Left lobe of liver (tissue), 2 donors: Measurements from ENCODE around the gene MTARC1. TPM values are rescaled to one million over a fixed set of nuclear protein-coding genes. Genes with fewer than 3 reads are reported as not detected.
A peak's percentile ranks its signal among the peaks of the same experiment; 100 is the strongest.

Experiments used
- ATAC-seq: fragments of 200-7000 bp; cut with Tn5 transposase; one replicate; pipeline ENCODE4 v1.9.1; 2020; ENCODE audit warnings: mild to moderate bottlenecking, moderate library complexity
- DNase-seq: peaks from one replicate; pipeline ENCODE4 v3.0.0-alpha.2; 2020; ENCODE audit warnings: low spot score
- total RNA-seq: library from RNA; stranded (reverse); gene quantifications from one replicate; pipeline ENCODE4 v1.2.1, GENCODE V29; 2021
- donor health status: DM: no; HTN: no; CAD: no; lungs with moderate emphysema.
- donor health status: DM: no; HTN: yes; CAD: no.

The MTARC1 gene
- total RNA-seq = 77.4 TPM

DNA sequence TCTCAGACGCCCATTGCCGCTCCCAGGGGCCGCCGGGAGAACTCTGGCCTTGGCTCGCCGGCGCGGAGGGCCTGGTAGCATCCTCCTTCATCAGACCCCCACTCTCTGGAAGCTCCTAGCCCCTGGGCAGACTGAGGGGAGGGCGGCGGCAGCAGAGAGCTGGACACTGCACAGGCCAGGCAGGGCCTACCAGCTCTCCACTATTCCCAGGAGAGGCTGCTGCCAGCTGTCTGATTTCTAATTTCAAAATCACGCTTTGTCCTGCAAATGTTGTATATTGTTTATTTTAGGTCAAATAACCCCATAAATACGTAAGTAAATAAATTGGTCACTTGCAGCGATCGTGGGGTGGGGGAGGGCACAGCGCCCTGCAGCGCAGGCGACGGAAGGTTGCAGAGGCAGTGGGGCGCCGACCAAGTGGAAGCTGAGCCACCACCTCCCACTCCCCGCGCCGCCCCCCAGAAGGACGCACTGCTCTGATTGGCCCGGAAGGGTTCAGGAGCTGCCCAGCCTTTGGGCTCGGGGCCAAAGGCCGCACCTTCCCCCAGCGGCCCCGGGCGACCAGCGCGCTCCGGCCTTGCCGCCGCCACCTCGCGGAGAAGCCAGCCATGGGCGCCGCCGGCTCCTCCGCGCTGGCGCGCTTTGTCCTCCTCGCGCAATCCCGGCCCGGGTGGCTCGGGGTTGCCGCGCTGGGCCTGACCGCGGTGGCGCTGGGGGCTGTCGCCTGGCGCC is at the start of gene MTARC1:
TSS of gene MTARC1 (plus strand) at position 577 of the 732 bp plus-strand sequence. CDS start at position 609, 32 bp downstream.
- ATAC-seq (peak; percentile 73), DNase-seq (peak; percentile 98)

DNA sequence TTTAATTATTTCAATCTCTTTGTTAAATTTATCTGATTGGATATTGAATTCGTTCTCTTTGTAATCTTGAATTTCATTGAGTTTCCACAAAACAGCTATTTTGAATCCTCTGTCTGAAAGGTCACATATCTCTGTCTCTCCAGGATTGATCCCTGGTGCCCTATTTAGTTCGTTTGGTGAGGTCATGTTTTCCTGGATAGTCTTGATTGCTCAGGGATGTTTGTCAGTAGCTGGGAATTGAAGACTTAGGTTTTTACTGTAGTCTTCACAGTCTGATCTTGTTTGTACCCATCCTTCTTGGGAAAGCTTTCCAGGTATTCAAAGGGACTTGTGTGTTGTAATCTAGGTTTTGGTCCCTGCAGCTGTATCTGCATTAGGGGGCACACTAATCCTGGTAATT is 45.4 kb upstream of the MTARC1 start:
- DNase-seq (no peak), ATAC-seq (peak; percentile 33)

- DNase-seq (no peak), ATAC-seq (peak; percentile 50)
Measured at GRCh38 chr1:220741825-220742224, 44.9 kb upstream of the MTARC1 start.

DNA sequence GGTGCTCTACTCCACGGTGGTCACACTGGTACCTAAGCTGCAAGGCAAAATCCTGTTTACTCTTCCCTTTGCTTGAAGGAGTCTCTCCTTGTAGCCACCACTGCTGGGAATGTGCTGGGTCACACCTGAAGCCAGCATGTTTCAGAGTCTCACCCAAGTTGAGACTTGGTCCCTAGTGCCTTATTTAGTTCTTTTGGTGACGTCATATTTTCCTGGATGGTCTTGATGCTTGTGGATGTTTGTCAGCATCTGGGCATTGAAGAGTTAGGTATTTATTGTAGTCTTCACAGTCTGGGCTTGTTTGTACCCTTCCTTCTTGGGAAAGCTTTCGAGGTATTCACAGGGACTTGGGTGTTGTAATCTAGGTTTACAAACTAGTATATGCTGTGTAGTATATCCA is 44.2 kb upstream of the MTARC1 start:
- no peak for DNase-seq
- no peak for ATAC-seq

- DNase-seq = no peak
- ATAC-seq = no peak
Measured at GRCh38 chr1:220746851-220747250, 39.9 kb upstream of the MTARC1 start.

- DNase-seq = no peak
- peak; percentile 3 for ATAC-seq
Measured at GRCh38 chr1:220747437-220748088, 39.1 kb upstream of the MTARC1 start.

- DNase-seq (peak; percentile 97), ATAC-seq (peak; percentile 87)
Measured at GRCh38 chr1:220748089-220748934, 38.4 kb upstream of the MTARC1 start, which contains the start of gene MTARC2. Gene MTARC2 (plus strand): TSS chr1:220748322. CDS start chr1:220748532, 210 bp downstream.

DNA sequence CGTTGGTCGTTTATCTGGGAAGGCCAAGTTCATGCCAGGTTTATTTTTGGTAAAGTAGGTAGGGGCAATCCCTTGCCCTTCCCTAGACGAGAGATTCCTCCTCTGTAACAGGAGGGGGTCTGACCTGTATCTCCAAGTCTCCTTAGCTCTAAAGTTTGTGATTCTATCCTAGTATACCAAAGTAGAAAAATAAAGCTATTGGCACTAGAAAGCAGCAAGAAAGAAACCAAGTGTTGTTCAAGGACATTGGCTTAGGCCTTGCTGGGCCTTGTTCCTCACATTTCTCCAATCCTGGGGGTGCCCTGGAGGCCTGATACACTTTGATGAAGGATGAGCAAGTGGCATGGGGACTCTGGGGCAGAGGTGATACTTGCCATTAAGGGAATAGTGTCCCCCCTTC is 37.8 kb upstream of the MTARC1 start:
- DNase-seq = peak; percentile 21
- no peak for ATAC-seq

- ATAC-seq (no peak), DNase-seq (peak; percentile 41)
Measured at GRCh38 chr1:220750131-220750515, 36.6 kb upstream of the MTARC1 start.

- ATAC-seq (peak; percentile 61), DNase-seq (peak; percentile 75)
Measured at GRCh38 chr1:220751111-220751510, 35.6 kb upstream of the MTARC1 start.

DNA sequence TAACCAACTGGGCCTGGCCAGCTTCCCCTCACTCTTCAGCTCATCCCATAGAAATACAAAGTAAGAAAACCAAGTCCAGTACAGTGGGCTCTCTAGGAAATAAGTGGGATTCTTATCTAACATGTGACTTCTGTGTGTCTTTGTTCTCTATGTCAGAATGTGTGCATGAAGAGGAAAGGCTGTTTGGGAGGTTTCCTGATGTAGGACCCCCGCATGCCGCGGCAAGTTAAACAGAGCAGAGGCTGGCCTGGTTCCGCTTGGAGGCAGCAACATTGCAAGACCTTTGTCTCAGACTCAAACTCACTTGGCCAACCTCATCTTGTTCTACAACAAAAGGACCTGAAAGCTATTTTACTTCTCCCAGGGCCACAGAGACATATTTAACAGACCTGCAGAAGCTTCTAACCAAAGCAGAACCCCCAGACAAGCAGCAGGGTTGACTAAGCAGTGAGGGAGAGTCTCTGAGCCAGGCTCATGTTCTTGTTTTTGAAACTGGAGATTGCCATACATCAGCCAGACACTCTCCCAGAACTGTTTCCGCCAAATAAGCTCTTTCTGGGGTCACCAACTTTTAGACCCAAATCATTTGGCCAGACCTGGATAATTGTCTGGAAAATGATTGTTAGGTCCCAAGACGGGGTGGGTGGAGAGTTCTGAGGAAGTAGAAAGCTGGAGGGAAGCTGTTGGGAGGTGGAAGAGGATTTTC is 32.3 kb upstream of the MTARC1 start:
- peak; percentile 33 for DNase-seq
- ATAC-seq = no peak

- DNase-seq (peak; percentile 14), ATAC-seq (no peak)
Measured at GRCh38 chr1:220754918-220755295, 31.8 kb upstream of the MTARC1 start.

DNA sequence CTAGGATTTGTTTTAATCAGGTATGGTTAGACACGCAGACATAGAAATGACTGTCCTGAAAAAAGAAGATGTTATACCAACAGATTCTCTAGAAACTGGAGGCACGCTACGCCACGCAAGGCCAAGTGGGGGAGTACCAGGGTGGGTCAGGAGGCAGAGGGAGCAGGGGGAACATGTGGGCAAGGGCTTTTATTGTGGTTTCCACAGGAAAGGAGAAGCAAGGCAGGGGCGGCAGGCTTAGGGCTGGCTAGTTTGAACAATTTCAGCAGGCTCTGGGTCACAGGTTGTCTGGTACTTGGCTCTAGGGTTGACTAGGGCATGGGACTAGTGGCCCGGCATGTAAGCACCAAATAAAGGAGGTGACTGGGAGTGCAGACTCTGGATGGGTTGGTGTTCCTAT is 31.4 kb upstream of the MTARC1 start:
- DNase-seq (peak; percentile 23), ATAC-seq (no peak)

DNA sequence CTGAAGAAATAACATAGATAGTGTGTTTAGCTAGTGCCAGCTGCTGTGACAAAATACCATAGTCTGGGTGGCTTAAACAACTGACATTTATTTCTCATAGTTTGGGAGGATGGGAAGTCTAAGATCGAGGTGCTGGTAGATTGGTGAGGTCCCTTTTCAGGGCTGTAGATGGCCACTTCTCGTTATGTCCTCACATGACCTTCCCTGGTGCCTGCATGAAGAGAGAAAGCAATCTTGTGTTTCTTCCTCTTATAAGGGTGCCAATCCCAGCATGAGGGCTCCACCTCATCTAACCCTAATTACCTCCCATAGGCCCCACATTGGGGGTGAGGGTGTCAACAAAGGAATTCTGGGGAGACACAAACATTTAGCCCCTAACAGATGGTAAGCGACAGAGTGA is 29.3 kb upstream of the MTARC1 start:
- ATAC-seq = no peak
- no peak for DNase-seq

DNA sequence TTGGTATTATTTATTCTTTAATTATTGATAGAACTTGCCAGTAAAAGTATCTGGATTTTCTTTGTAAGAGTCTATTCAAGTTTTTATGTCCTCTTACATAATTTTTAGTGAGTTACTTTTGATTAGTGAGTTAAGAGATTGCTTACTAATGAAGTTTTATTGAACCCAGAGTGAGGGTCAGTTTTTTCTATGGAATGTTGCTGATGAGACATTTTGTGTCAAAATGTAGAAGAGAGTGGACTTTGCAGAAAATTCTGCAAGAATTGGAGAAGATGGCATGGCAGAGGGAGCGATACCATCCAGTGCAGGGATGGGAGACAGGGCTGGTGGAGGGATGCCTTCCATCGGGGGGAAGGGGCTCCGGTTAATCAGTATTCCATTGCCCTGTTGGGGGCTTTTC is 27.6 kb upstream of the MTARC1 start:
- ATAC-seq (no peak), DNase-seq (no peak)

DNA sequence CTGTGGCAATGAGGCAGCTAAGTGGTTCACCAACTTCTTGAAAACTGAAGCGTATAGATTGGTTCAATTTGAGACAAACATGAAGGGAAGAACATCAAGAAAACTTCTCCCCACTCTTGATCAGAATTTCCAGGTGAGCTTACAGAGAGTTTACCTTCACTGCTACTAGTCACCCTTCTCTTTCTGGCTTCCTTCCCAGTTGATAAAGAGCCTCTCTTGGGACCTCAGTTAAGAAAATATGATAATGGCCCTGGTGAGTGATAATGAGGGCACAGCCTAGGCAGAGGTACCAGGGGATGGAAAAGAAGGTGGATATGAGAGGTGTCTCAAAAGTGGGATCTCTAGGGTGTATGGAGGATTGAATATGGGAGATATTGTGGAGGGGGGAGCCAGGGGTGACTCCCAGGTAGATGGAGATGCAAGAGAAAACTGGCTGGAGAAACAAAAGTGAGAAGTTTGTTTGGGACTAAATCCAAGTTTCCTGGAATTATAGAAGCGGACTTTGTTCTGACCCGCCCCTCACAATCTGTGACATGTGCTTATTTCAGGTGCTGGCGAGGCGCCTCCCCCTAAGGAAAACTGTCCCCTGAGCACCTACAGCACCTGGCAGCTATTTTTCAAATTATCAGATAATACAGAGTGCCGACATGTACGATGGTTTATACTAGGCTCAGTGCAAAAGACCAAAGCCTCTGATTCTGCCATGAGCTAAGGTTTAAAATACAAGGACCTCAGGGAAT is 24.9 kb upstream of the MTARC1 start:
- ATAC-seq (peak; percentile 82), DNase-seq (peak; percentile 83)

- ATAC-seq (no peak), DNase-seq (no peak)
Measured at GRCh38 chr1:220764757-220765156, 22.0 kb upstream of the MTARC1 start.

- peak; percentile 65 for DNase-seq
- ATAC-seq = peak; percentile 76
Measured at GRCh38 chr1:220767312-220768125, 19.2 kb upstream of the MTARC1 start.

- peak; percentile 89 for DNase-seq
- peak; percentile 75 for ATAC-seq
Measured at GRCh38 chr1:220768126-220768601, 18.5 kb upstream of the MTARC1 start.
